ENCODE data around the gene ARPP21. TPM values are rescaled to one million over a fixed set of nuclear protein-coding genes. Genes with fewer than 3 reads are reported as not detected.
A peak's percentile ranks its signal among the peaks of the same experiment; 100 is the strongest.

ARPP21 gene
- total RNA-seq, 2 experiments from 2014 or later: 1.0 to 1.1 TPM

DNA sequence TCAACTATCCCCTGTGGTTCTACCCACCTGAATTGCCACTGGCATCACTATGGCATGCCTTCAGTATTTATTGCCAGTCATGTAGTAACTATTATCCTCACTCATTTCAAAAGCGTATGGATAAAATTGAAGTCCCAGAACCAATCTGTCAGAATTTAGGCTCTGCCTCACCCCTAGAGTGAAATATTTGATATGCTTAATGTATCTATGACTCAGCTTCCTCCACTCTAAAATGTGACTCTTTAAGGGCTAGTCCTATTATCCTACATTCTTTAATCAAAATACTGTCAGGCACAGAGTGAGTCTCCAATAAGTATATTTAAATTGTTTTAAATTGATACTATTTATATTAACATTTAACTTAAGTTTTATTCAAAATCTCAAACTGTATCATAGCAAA, 27.6 kb downstream of the ARPP21 start:
- Histone ChIP-seq H3K36me3 (ENCODE audit: insufficient read depth, low read length) (no peaks in the 10 kb centered on the region), H3K9me3 (ENCODE audit: low read length) (no peaks in the 10 kb centered on the region), H3K4me1 (ENCODE audit: insufficient read depth, low read length, poor library complexity, severe bottlenecking) (peaks cover 86% of the 10 kb centered on the region), H3K9me2 (ENCODE audit: insufficient read depth, low read length) (no peaks in the 10 kb centered on the region), H3K4me3 (ENCODE audit: low read depth, low read length, poor library complexity, severe bottlenecking) (no peak overlapping the region), H3K79me2 (ENCODE audit: insufficient read depth, low read depth, low read length) (no peaks in the 10 kb centered on the region), H3K4me2 (ENCODE audit: low read length) (no peak overlapping the region), H2AFZ (ENCODE audit: low read length) (no peak overlapping the region; the same call in 1 of the 2 replicates), H3K27ac (ENCODE audit: low read depth, low read length, poor library complexity, severe bottlenecking) (no peak overlapping the region), H4K20me1 (ENCODE audit: insufficient read depth, low read length) (no peaks in the 10 kb centered on the region)
- intact Hi-C loops (cut with micrococcal nuclease; ENCODE audit: unreplicated experiment): loop anchor here (10.0 kb wide), 3 partner anchors 238 to 1652 kb away; no protein-coding TSS in a partner anchor
- TF ChIP-seq, protein P1, sequence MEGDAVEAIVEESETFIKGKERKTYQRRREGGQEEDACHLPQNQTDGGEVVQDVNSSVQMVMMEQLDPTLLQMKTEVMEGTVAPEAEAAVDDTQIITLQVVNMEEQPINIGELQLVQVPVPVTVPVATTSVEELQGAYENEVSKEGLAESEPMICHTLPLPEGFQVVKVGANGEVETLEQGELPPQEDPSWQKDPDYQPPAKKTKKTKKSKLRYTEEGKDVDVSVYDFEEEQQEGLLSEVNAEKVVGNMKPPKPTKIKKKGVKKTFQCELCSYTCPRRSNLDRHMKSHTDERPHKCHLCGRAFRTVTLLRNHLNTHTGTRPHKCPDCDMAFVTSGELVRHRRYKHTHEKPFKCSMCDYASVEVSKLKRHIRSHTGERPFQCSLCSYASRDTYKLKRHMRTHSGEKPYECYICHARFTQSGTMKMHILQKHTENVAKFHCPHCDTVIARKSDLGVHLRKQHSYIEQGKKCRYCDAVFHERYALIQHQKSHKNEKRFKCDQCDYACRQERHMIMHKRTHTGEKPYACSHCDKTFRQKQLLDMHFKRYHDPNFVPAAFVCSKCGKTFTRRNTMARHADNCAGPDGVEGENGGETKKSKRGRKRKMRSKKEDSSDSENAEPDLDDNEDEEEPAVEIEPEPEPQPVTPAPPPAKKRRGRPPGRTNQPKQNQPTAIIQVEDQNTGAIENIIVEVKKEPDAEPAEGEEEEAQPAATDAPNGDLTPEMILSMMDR (conservative IDR thresholded peaks at IDR 0.05; ENCODE audit: low read length): no peak
- no peak for TF ChIP-seq EZH2phosphoT487 (IDR thresholded peaks at IDR 0.05; ENCODE audit: borderline replicate concordance, low read depth, low read length)
- POLR2A ChIA-PET: interaction anchor here (0.6 to 0.7 kb wide), 4 partner anchors 20 to 229 kb away, joined by 3 to 5 read pairs (median 3); no protein-coding TSS in a partner anchor
- no peak for DNase-seq (ENCODE audit: low spot score)
- BruUV-seq (replicated peaks): no TSS peak
- CTCF ChIA-PET (ENCODE audit: unreplicated experiment): no interaction called here

DNA sequence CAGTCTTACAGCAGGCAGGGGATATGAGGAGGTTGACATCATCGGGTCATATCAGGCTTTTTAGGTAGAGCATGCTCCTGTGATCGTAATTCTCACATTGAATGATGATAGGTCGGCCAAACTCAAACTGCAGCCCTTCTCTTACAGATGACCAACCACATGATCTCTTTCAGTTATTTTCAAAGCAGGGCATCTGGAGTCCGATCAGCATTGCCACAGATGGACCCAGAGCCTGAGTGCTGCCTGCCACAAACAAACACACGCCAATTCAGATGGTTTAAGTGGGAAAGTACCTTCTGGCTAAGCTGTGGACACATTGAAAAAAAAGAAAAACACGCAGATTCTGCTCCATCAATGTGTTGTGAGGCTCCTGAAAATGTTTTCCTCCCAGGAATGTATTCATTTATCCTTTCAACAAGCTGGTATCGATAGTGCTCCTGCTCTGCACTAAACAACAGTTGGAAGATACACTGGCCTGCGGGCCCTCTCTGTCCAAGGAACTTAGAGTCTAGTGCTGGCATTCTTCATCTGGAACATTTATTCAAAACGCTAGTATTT, 31.2 kb downstream of the ARPP21 start:
- H3K79me2 ChIP-seq (ENCODE audit: insufficient read depth, low read depth, low read length): no peaks in the 10 kb centered on the region
- intact Hi-C loops (cut with micrococcal nuclease; ENCODE audit: unreplicated experiment): no loop called here
- H4K20me1 ChIP-seq (ENCODE audit: insufficient read depth, low read length): no peaks in the 10 kb centered on the region
- BruUV-seq (replicated peaks): no TSS peak
- H2AFZ ChIP-seq (ENCODE audit: low read length): peak overlapping the region; percentile 80; the same call in 1 of the 2 replicates
- DNase-seq (ENCODE audit: low spot score): no peak
- H3K4me3 ChIP-seq (ENCODE audit: low read depth, low read length, poor library complexity, severe bottlenecking): no peak overlapping the region
- ChIA-PET CTCF (ENCODE audit: unreplicated experiment) (no interaction called here), POLR2A (no interaction called here)
- no peak overlapping the region for H3K27ac ChIP-seq (ENCODE audit: low read depth, low read length, poor library complexity, severe bottlenecking)
- no peaks in the 10 kb centered on the region for H3K9me3 ChIP-seq (ENCODE audit: low read length)
- TF ChIP-seq EZH2phosphoT487 (IDR thresholded peaks at IDR 0.05; ENCODE audit: borderline replicate concordance, low read depth, low read length): no peak
- TF ChIP-seq, protein P1 (conservative IDR thresholded peaks at IDR 0.05; ENCODE audit: low read length): no peak
- H3K9me2 ChIP-seq (ENCODE audit: insufficient read depth, low read length): no peaks in the 10 kb centered on the region
- peaks cover 63% of the 10 kb centered on the region for H3K4me1 ChIP-seq (ENCODE audit: insufficient read depth, low read length, poor library complexity, severe bottlenecking)
- H3K4me2 ChIP-seq (ENCODE audit: low read length): peak overlapping the region; percentile 42; the same call in 1 of the 2 replicates
- H3K36me3 ChIP-seq (ENCODE audit: insufficient read depth, low read length): no peaks in the 10 kb centered on the region

DNA sequence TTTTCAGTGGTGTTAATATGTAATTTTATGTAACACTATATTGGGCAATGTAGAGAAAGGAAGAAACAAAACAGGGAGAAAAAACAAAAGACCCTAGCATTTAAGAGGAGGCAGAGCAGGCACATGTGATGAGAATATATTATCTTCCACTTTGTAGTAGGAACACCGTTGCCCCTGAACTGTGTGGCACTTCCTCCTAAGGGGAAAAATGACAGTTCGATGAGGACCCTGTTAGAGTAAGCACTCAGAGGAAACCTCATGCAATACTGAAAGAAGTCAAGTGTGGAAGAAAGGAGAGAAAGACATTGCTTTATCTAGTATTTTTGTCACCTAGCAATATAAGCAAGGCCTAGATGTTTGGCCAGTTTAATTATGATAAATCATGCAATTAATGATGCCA, 32.2 kb downstream of the ARPP21 start:
- Histone ChIP-seq H3K9me3 (ENCODE audit: low read length) (no peaks in the 10 kb centered on the region), H3K4me3 (ENCODE audit: low read depth, low read length, poor library complexity, severe bottlenecking) (no peak overlapping the region), H3K4me1 (ENCODE audit: insufficient read depth, low read length, poor library complexity, severe bottlenecking) (peaks cover 53% of the 10 kb centered on the region), H3K27ac (ENCODE audit: low read depth, low read length, poor library complexity, severe bottlenecking) (no peak overlapping the region), H3K79me2 (ENCODE audit: insufficient read depth, low read depth, low read length) (no peaks in the 10 kb centered on the region), H3K4me2 (ENCODE audit: low read length) (peak overlapping the region; percentile 42; the same call in 1 of the 2 replicates), H3K36me3 (ENCODE audit: insufficient read depth, low read length) (no peaks in the 10 kb centered on the region), H2AFZ (ENCODE audit: low read length) (peak overlapping the region; percentile 80), H3K9me2 (ENCODE audit: insufficient read depth, low read length) (no peaks in the 10 kb centered on the region), H4K20me1 (ENCODE audit: insufficient read depth, low read length) (no peaks in the 10 kb centered on the region)
- ChIA-PET POLR2A (interaction anchor here (0.5 kb wide), 1 partner anchor 1235 kb away, joined by 3 read pairs; no protein-coding TSS in a partner anchor), CTCF (ENCODE audit: unreplicated experiment) (no interaction called here)
- TF ChIP-seq EZH2phosphoT487 (IDR thresholded peaks at IDR 0.05; ENCODE audit: borderline replicate concordance, low read depth, low read length): no peak
- TF ChIP-seq, protein P1 (conservative IDR thresholded peaks at IDR 0.05; ENCODE audit: low read length): no peak
- no TSS peak for BruUV-seq (replicated peaks)
- intact Hi-C loops (cut with micrococcal nuclease; ENCODE audit: unreplicated experiment): no loop called here
- peak; percentile 20 for DNase-seq (ENCODE audit: low spot score)

All from OCI-LY7 (cell line).